Endothelial cell of umbilical vein (primary cell): ENCODE data around the gene ZNF79. TPM values are rescaled to one million over a fixed set of nuclear protein-coding genes. Genes with fewer than 3 reads are reported as not detected.

Experiments used
- BruUV-seq: library from RNA; stranded (reverse); fragments of 400-500 nt; replicated peaks from 2 replicates; lab custom pipeline; 2021; lab: Mats Ljungman, UMichigan
- CTCF ChIA-PET: fragments of 300-600, 350-600 bp; sonication (Branson Sonifier 250); formaldehyde crosslinking; loops from one replicate; lab custom pipeline; 2021; ENCODE audit warnings: antibody characterized with exemption, inconsistent platforms; lab: Charles Lee
- POLR2A ChIA-PET: fragments of 300-600, 350-600 bp; sonication (Branson Sonifier 250); formaldehyde crosslinking; loops from one replicate; lab custom pipeline; 2021; ENCODE audit warnings: antibody characterized with exemption, inconsistent platforms; lab: Charles Lee
- DNase-seq: peaks from one replicate; pipeline ENCODE4 v3.0.0-alpha.2; 2011; ENCODE audit warnings: low read depth, low spot score
- FAIRE-seq: peaks from 2 replicates; lab custom pipeline; 2011; peaks lifted over from hg19 to GRCh38; lab: Jason Lieb, UNC
- H2AFZ ChIP-seq: 2 replicates; pipeline ENCODE4 v1.6.0; 2012; ENCODE audit warnings: low read depth, low read length, control low read depth, inconsistent platforms
- H3K27ac ChIP-seq: 2 replicates; pipeline ENCODE4 v1.5.1; 2011; ENCODE audit warnings: low read depth, mild to moderate bottlenecking, control low read depth, low read length, moderate library complexity; ENCODE audit not compliant: insufficient read depth
- H3K27me3 ChIP-seq, 2 experiments: 2 replicates each; pipeline versions ENCODE4 v1.6.0 to v1.6.1; 2011; ENCODE audit warnings: low read length in 2 of 2, mixed read lengths in 1 of 2; ENCODE audit not compliant: control insufficient read depth in 2 of 2, insufficient read depth in 2 of 2
- H3K36me3 ChIP-seq, 2 experiments: 2 replicates in 1 of 2; 3 replicates in 1 of 2; pipeline ENCODE4 v1.5.1; 2011; ENCODE audit warnings: low read length in 2 of 2, mild to moderate bottlenecking in 1 of 2, moderate library complexity in 1 of 2; ENCODE audit not compliant: control insufficient read depth in 2 of 2, insufficient read depth in 2 of 2; ENCODE audit errors: extremely low read depth in 1 of 2
- H3K4me1 ChIP-seq: 3 replicates; pipeline ENCODE4 v1.5.1; 2011; ENCODE audit warnings: mild to moderate bottlenecking, low read length; ENCODE audit not compliant: control insufficient read depth, insufficient read depth; ENCODE audit errors: extremely low read depth
- H3K4me2 ChIP-seq: 2 replicates; pipeline ENCODE4 v1.6.1; 2011; ENCODE audit warnings: low read length, control low read depth, mixed read lengths; ENCODE audit not compliant: insufficient read depth
- H3K4me3 ChIP-seq, 3 experiments: fragments of 200-600 bp in 1 of 3; sonication (generic), shearing (Covaris generic) in 1 of 3; replicated peaks in 1 of 3; 2 replicates each; pipeline ENCODE4 v1.5.1; 2011 to 2016; ENCODE audit warnings: control low read depth in 3 of 3, low read length in 3 of 3, mild to moderate bottlenecking in 2 of 3, inconsistent platforms in 1 of 3, low read depth in 1 of 3, moderate library complexity in 1 of 3; ENCODE audit not compliant: insufficient read depth in 1 of 3
- H3K79me2 ChIP-seq: 2 replicates; pipeline ENCODE4 v1.6.0; 2012; ENCODE audit warnings: low read length, inconsistent platforms; ENCODE audit not compliant: control insufficient read depth, insufficient read depth
- H3K9ac ChIP-seq: replicated peaks from 2 replicates; pipeline ENCODE3; 2011; ENCODE audit warnings: low read length, control low read depth; ENCODE audit not compliant: insufficient read depth; ENCODE audit errors: extremely low read depth
- H3K9me1 ChIP-seq: replicated peaks from 3 replicates; pipeline ENCODE4 v1.6.0; 2011; ENCODE audit warnings: mild to moderate bottlenecking, low read length; ENCODE audit not compliant: control insufficient read depth, insufficient read depth; ENCODE audit errors: extremely low read depth
- H3K9me3 ChIP-seq: replicated peaks from 2 replicates; pipeline ENCODE4 v1.5.1; 2012; ENCODE audit warnings: low read length, inconsistent platforms; ENCODE audit not compliant: control insufficient read depth, insufficient read depth
- H4K20me1 ChIP-seq: replicated peaks from 2 replicates; pipeline ENCODE3; 2011; ENCODE audit warnings: mild to moderate bottlenecking, low read length; ENCODE audit not compliant: control insufficient read depth, insufficient read depth; ENCODE audit errors: extremely low read depth
- EZH2 ChIP-seq: IDR thresholded peaks from 2 replicates; pipeline ENCODE4 v1.6.1; 2012; ENCODE audit warnings: borderline replicate concordance, low read depth, mild to moderate bottlenecking, moderate library complexity, low read length, inconsistent platforms; ENCODE audit not compliant: severe bottlenecking
- FOS ChIP-seq: IDR thresholded peaks from 2 replicates; pipeline ENCODE4 v1.6.1; 2011; ENCODE audit warnings: mild to moderate bottlenecking, low read length, moderate library complexity, borderline replicate concordance; ENCODE audit not compliant: insufficient read depth
- GATA2 ChIP-seq: IDR thresholded peaks from 2 replicates; pipeline ENCODE4 v1.7.0; 2011; ENCODE audit warnings: low read depth, mild to moderate bottlenecking, moderate library complexity, mixed read lengths, low read length; ENCODE audit not compliant: insufficient read length, insufficient read depth
- JUN ChIP-seq: IDR thresholded peaks from 2 replicates; pipeline ENCODE4 v1.6.1; 2011; ENCODE audit warnings: borderline replicate concordance, low read depth; ENCODE audit not compliant: insufficient read length, insufficient read depth
- MYC ChIP-seq: IDR thresholded peaks from one replicate; pipeline ENCODE4 v1.6.1; 2011; ENCODE audit warnings: mild to moderate bottlenecking, low read depth, low read length
- POLR2A ChIP-seq: IDR thresholded peaks from 2 replicates; pipeline ENCODE4 v1.6.1; 2012; ENCODE audit warnings: low read depth, mild to moderate bottlenecking, control low read depth, low read length
- POLR2AphosphoS5 ChIP-seq: IDR thresholded peaks from 2 replicates; pipeline ENCODE4 v1.6.1; 2012; ENCODE audit warnings: low read depth, mild to moderate bottlenecking, control low read depth, low read length, moderate library complexity; ENCODE audit not compliant: insufficient read depth
- dilution Hi-C: fragments of 300-500 bp; cut with MboI; formaldehyde crosslinking; loops from one replicate; pipeline ENCODE4 v1.15.0; 2019; ENCODE audit warnings: low sequenced_read_pairs; ENCODE audit not compliant: extremely low pct_ligation_motif_present
- intact Hi-C: fragments of 100-400 bp; cut with micrococcal nuclease; formaldehyde crosslinking; loops from one replicate; pipeline ENCODE4 v1.10.0; 2022
- polyA plus RNA-seq, 4 experiments: library from polyadenylated mRNA; depleted of rRNA in 3 of 4; stranded (reverse) in 3 of 4; unstranded in 1 of 4; fragments of >200 nt; gene quantifications; 2 replicates each; pipeline versions ENCODE4 v1.2.1 to v1.2.3, GENCODE V29; 2011 to 2012; ENCODE audit warnings: missing spikeins in 1 of 4
- total RNA-seq: library from RNA; stranded (reverse); gene quantifications from 2 replicates; pipeline ENCODE4 v1.2.3, GENCODE V29; 2021
- TF ChIP-seq, protein P1 (sequence below): IDR thresholded peaks from 2 replicates; pipeline ENCODE4 v1.6.1; 2011; ENCODE audit not compliant: insufficient read depth, insufficient read length
- TF ChIP-seq, protein P2 (sequence below), 2 donors: IDR thresholded peaks; 1 replicate in 1 of 2; 2 replicates in 1 of 2; pipeline ENCODE4 v1.5.1; 2011; ENCODE audit warnings: low read length in 2 of 2, mild to moderate bottlenecking in 2 of 2, moderate library complexity in 2 of 2, control low read depth in 1 of 2, inconsistent platforms in 1 of 2, low read depth in 1 of 2; ENCODE audit not compliant: insufficient read depth in 1 of 2; ENCODE audit errors: extremely low read depth in 1 of 2

Gene ZNF79
- total and polyA plus RNA-seq, 2 donors (not counting 3 experiments of a cell fraction or from before 2014, with no cell fraction given), result 6.3 to 10.6 TPM

DNA sequence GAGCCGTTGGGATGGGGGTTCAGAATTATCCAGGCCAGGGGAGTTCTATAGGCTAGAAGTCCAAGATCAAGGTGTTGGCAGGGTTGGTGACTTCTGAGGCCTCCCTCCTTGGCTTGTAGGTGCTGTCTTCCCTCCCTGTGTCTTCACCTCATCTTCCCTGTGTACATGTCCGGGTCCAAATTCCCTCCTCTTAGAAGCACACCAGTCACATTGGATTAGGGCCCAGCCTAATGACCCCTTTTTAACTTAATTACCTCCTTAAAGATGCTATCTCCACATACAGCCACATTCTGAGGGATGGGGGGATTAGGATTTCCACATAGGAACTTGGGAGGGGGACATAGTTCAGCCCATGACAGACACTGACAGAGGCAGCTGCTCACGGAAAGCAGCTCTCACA, 39.2 kb downstream of the ZNF79 start:
- H3K27me3 ChIP-seq, result no peaks in the 10 kb centered on the region
- ChIA-PET POLR2A (interaction anchor here (2.6 kb wide), 1 partner anchor 12 kb away, joined by 9 read pairs; the partner anchor contains the start of genes LRSAM1 and RPL12), CTCF (no interaction called here)
- BruUV-seq, result no TSS peak
- DNase-seq, result no peak
- no peaks in the 10 kb centered on the region for H3K4me1 ChIP-seq
- no peak overlapping the region for H3K4me3 ChIP-seq
- no peak overlapping the region for H3K9ac ChIP-seq
- H3K79me2 ChIP-seq, result no peaks in the 10 kb centered on the region
- no peaks in the 10 kb centered on the region for H3K9me3 ChIP-seq
- H3K36me3 ChIP-seq, result peaks cover 2 to 23% of the 10 kb centered on the region in 2 experiments
- no peaks in the 10 kb centered on the region for H3K9me1 ChIP-seq
- TF ChIP-seq FOS, result no peak
- no peak for TF ChIP-seq POLR2A
- TF ChIP-seq, protein P1, sequence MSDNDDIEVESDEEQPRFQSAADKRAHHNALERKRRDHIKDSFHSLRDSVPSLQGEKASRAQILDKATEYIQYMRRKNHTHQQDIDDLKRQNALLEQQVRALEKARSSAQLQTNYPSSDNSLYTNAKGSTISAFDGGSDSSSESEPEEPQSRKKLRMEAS, result no peak
- TF ChIP-seq, protein P2, sequence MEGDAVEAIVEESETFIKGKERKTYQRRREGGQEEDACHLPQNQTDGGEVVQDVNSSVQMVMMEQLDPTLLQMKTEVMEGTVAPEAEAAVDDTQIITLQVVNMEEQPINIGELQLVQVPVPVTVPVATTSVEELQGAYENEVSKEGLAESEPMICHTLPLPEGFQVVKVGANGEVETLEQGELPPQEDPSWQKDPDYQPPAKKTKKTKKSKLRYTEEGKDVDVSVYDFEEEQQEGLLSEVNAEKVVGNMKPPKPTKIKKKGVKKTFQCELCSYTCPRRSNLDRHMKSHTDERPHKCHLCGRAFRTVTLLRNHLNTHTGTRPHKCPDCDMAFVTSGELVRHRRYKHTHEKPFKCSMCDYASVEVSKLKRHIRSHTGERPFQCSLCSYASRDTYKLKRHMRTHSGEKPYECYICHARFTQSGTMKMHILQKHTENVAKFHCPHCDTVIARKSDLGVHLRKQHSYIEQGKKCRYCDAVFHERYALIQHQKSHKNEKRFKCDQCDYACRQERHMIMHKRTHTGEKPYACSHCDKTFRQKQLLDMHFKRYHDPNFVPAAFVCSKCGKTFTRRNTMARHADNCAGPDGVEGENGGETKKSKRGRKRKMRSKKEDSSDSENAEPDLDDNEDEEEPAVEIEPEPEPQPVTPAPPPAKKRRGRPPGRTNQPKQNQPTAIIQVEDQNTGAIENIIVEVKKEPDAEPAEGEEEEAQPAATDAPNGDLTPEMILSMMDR (IDR thresholded peaks at IDR 0.05; ENCODE audit: extremely low read depth in 1 of 2, insufficient read depth in 1 of 2, low read depth in 1 of 2, low read length in 2 of 2), result no peak
- TF ChIP-seq POLR2AphosphoS5, result no peak
- TF ChIP-seq MYC, result no peak
- TF ChIP-seq GATA2, result no peak
- no peak for TF ChIP-seq EZH2
- no peak for TF ChIP-seq JUN
- no peak overlapping the region for H2AFZ ChIP-seq
- dilution Hi-C loops, result no loop called here
- no peak overlapping the region for H3K27ac ChIP-seq
- FAIRE-seq, result no peak
- no peak overlapping the region for H3K4me2 ChIP-seq
- intact Hi-C loops, result no loop called here
- H4K20me1 ChIP-seq, result no peaks in the 10 kb centered on the region
